Omental fat pad (tissue), 4 donors: ENCODE results near the gene BEST1. TPM values are rescaled to one million over a fixed set of nuclear protein-coding genes. Genes with fewer than 3 reads are reported as not detected.
"Not testable (repeated sequence)": the region's sequence is repeated elsewhere in the genome, so short reads cannot be mapped to it uniquely, and the experiment has no call there.

Source experiments
- ATAC-seq: fragments of 150-250 bp; one replicate; pipeline ENCODE4 v1.9.1; 2016; ENCODE audit warnings: mild to moderate bottlenecking, moderate library complexity; ENCODE audit not compliant: low FRiP score
- DNase-seq: peaks from one replicate; pipeline ENCODE4 v3.0.0-alpha.2; 2019; ENCODE audit warnings: low spot score
- total RNA-seq, 4 donors: library from RNA; depleted of rRNA; stranded (reverse); fragments of >200 nt; gene quantifications; one replicate each; pipeline ENCODE4 v1.1.0, GENCODE V29; 2016
- TF ChIP-seq, protein P1 (sequence below), 3 donors: fragments of 450-650 bp; IDR thresholded peaks; one replicate each; pipeline ENCODE4 v1.5.1; 2016 to 2017; ENCODE audit warnings: antibody characterized with exemption in 3 of 3, mild to moderate bottlenecking in 3 of 3, moderate library complexity in 2 of 3

BEST1 gene
- total RNA-seq, 4 donors from 2014 or later, result 5.8 to 17.0 (median 12.0) TPM

- TF ChIP-seq, protein P1, sequence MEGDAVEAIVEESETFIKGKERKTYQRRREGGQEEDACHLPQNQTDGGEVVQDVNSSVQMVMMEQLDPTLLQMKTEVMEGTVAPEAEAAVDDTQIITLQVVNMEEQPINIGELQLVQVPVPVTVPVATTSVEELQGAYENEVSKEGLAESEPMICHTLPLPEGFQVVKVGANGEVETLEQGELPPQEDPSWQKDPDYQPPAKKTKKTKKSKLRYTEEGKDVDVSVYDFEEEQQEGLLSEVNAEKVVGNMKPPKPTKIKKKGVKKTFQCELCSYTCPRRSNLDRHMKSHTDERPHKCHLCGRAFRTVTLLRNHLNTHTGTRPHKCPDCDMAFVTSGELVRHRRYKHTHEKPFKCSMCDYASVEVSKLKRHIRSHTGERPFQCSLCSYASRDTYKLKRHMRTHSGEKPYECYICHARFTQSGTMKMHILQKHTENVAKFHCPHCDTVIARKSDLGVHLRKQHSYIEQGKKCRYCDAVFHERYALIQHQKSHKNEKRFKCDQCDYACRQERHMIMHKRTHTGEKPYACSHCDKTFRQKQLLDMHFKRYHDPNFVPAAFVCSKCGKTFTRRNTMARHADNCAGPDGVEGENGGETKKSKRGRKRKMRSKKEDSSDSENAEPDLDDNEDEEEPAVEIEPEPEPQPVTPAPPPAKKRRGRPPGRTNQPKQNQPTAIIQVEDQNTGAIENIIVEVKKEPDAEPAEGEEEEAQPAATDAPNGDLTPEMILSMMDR (IDR thresholded peaks at IDR 0.05), result no peak
- ATAC-seq, result no peak
- DNase-seq, result no peak
Observed at GRCh38 chr11:61948505-61948904, 1.6 kb upstream of the BEST1 start.

DNA sequence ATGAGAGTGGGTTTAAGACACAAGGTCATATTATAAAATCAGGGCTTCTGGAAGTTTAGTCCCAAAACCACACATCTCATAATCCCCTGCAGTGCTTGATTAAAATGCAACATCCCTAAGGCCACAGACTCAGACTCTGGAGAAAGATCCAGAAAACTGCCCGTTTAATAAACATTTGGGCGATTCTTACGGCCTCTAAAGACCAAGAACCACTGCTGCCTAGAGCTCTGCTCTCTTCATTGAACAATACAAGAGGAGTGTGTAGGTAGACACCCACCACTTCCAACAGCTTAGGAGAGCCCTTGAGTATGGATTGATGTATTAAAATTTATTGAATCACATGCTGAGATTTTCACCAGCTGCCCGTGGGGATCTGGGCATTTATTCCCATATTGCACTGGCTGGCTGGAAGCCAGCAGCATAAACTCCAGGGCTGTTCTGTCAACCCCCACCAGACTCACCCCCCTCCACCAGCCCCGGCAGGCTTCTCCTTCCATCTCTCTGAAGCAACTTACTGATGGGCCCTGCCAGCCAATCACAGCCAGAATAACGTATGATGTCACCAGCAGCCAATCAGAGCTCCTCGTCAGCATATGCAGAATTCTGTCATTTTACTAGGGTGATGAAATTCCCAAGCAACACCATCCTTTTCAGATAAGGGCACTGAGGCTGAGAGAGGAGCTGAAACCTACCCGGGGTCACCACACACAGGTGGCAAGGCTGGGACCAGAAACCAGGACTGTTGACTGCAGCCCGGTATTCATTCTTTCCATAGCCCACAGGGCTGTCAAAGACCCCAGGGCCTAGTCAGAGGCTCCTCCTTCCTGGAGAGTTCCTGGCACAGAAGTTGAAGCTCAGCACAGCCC lies 749 bp upstream of the BEST1 start:
- ATAC-seq (peak; percentile 72), DNase-seq (no peak)
- TF ChIP-seq, protein P1 (IDR thresholded peaks at IDR 0.05), result no peak

DNA sequence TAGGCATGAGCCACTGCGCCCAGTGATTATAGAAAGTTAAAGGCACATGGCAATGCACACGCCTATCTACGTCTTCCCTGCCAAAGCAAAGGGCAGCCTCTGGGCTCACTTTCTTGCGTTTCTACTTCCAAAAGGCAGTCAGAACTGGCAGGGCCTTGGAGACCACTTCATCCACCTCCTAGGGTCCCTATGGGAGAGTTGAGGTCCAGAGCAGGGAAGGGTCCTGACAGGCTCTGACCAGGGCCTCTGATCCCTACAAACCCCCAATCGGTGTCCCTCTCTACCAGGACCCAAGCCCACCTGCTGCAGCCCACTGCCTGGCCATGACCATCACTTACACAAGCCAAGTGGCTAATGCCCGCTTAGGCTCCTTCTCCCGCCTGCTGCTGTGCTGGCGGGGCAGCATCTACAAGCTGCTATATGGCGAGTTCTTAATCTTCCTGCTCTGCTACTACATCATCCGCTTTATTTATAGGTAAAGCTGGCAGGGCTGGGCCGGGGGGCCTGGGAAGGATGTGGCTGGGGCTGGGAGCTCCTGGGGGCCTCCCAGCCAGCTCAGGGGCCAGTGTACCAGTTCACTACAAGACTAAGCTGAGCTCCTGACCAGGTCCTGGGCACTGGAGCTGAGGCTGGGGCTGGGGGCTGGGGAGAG lies 1.5 kb downstream of the BEST1 start:
- TF ChIP-seq, protein P1 (IDR thresholded peaks at IDR 0.05), result no peak
- ATAC-seq, result no peak
- DNase-seq, result no peak

DNA sequence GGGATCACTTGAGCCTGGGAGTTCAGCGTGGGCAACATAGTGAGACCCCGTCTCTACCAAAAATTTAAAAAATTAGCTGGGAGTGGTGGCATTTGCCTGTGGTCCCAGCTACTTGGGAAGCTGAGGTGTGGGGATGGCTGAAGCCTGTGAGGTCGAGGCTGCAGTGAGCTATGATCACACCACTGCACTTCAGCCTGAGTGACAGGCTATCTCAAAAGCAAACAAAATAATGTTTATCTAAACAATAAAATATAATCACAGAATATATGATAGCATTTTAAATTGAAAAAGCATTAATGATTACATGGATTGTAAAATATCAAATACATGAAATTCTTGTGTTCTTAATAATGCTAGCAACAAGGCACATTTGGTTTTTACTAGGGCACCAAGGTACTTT lies 2.7 kb downstream of the BEST1 start:
- DNase-seq (no peak), ATAC-seq (no peak)
- TF ChIP-seq, protein P1 (IDR thresholded peaks at IDR 0.05), result no peak

- not testable (repeated sequence) for DNase-seq, ATAC-seq
Observed at GRCh38 chr11:61953632-61954031, 3.5 kb downstream of the BEST1 start.

DNA sequence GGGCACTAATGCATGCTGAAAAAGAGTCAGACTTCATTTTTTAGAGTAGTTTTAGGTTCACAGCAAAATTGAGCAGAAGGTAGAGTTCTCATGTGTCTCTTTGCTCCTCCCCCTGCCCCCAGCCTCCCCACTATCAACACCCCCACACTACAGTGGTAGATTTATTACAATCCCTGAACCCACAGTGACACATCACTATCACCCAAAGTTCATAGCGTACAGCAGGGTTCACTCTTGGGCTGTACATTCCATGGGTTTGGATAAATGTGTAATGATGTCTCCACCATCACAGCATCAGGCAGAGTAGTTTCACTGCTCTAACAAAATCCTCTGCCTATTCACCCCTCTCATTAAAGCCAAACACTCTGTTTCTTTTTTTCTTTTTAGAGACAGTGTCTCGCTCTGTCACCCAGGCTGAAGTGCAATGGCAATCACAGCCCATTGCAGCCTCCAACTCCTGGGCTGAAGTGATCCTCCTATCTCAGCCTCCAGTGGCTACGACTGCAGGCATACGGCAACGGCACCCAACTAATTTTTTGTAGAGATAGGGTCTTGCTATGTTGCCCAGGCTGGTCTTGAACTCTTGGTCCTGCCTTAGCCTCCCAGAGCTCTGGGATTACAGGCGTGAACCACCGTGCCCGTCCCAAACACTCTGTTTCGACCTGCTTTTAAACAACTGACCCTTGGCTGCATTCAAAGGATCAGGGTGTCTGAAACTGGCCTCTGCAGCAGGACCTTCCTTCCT lies 4.1 kb downstream of the BEST1 start:
- DNase-seq (no peak), ATAC-seq (no peak)
- TF ChIP-seq, protein P1 (IDR thresholded peaks at IDR 0.05), result no peak

GRCh38 chr11:61954851-61955421 lies 4.8 kb downstream of the BEST1 start:
- ATAC-seq (peak; percentile 80), DNase-seq (no peak)
- TF ChIP-seq, protein P1 (IDR thresholded peaks at IDR 0.05), result no peak
